Upper lobe of left lung (tissue), 6 donors: ENCODE results near the gene FDX1. TPM values are rescaled to one million over a fixed set of nuclear protein-coding genes. Genes with fewer than 3 reads are reported as not detected.

Source experiments
- ATAC-seq, 2 donors: fragments of 200-7000 bp; cut with Tn5 transposase; one replicate each; pipeline ENCODE4 v1.9.1; 2022; ENCODE audit warnings: mild to moderate bottlenecking in 2 of 2, moderate library complexity in 2 of 2; ENCODE audit not compliant: low FRiP score in 2 of 2
- DNase-seq, 2 donors: peaks; one replicate each; pipeline ENCODE4 v3.0.0-alpha.2; 2019 to 2020
- H3K27ac ChIP-seq, 4 donors: fragments of 200-600 bp; sonication (generic); one replicate each; pipeline ENCODE4 v1.5.1; 2016 to 2019
- H3K27me3 ChIP-seq, 4 donors: fragments of 200-600 bp; sonication (generic); one replicate each; pipeline ENCODE4 v1.5.1; 2017 to 2019
- H3K36me3 ChIP-seq, 4 donors: fragments of 200-600 bp; sonication (generic); one replicate each; pipeline ENCODE4 v1.5.1; 2016 to 2019
- H3K4me1 ChIP-seq, 4 donors: fragments of 200-600 bp; sonication (generic); one replicate each; pipeline ENCODE4 v1.5.1; 2018 to 2019
- H3K4me3 ChIP-seq, 4 donors: fragments of 200-600 bp; sonication (generic); one replicate each; pipeline ENCODE4 v1.5.1; 2017 to 2019; ENCODE audit warnings: mild to moderate bottlenecking in 2 of 4, moderate library complexity in 1 of 4
- H3K9me3 ChIP-seq, 4 donors: fragments of 200-600 bp; sonication (generic); one replicate each; pipeline ENCODE4 v1.5.1; 2018 to 2019
- CTCF ChIP-seq, 6 experiments: fragments of 450-650 bp in 4 of 6; fragments of 200-600 bp in 2 of 6; sonication (generic) in 2 of 6; IDR thresholded peaks; one replicate each; pipeline ENCODE4 v1.5.1; 2016 to 2019; ENCODE audit warnings: antibody characterized with exemption in 6 of 6
- EP300 ChIP-seq, 4 donors: sonication (generic); formaldehyde crosslinking; IDR thresholded peaks; one replicate each; pipeline ENCODE4 v1.5.1; 2017; ENCODE audit warnings: antibody characterized with exemption in 4 of 4, control low read depth in 2 of 4
- POLR2A ChIP-seq, 4 donors: fragments of 450-650 bp; IDR thresholded peaks; one replicate each; pipeline ENCODE4 v1.5.1; 2016 to 2017; ENCODE audit warnings: antibody characterized with exemption in 4 of 4, mild to moderate bottlenecking in 2 of 4
- POLR2AphosphoS5 ChIP-seq, 2 donors: sonication (generic); formaldehyde crosslinking; IDR thresholded peaks; one replicate each; pipeline ENCODE4 v1.5.1; 2017; ENCODE audit warnings: antibody characterized with exemption in 2 of 2
- WGBS, 2 donors: methylation state at CpG; one replicate each; pipeline ENCODE4 v1.1.5; 2017 to 2018; 5-methylcytosine and 5-hydroxymethylcytosine counted together
- total RNA-seq, 6 donors: library from RNA; depleted of rRNA in 4 of 6; stranded (reverse); fragments of >200 nt in 4 of 6; gene quantifications; one replicate each; pipeline versions ENCODE4 v1.1.0 to v1.2.1, GENCODE V29; 2016 to 2021
- donor health status: DM: no; HTN: no; CAD: no; lungs with moderate emphysema.
- donor health status: DM: no; HTN: yes; CAD: no; lungs with severe emphysema.

FDX1 gene
- total RNA-seq, 6 donors from 2014 or later: 14.7 to 26.0 (median 18.8) TPM

- Histone ChIP-seq H3K4me1 (no peaks in the 10 kb centered on the region), H3K27me3 (no peaks in the 10 kb centered on the region), H3K4me3 (no peak overlapping the region), H3K9me3 (no peaks in the 10 kb centered on the region), H3K36me3 (no peaks in the 10 kb centered on the region), H3K27ac (no peak overlapping the region)
- no peak for DNase-seq
- TF ChIP-seq CTCF (IDR thresholded peaks at IDR 0.05): no peak
- TF ChIP-seq EP300 (IDR thresholded peaks at IDR 0.05): no peak
- no peak for TF ChIP-seq POLR2AphosphoS5 (IDR thresholded peaks at IDR 0.05)
- TF ChIP-seq POLR2A (IDR thresholded peaks at IDR 0.05): no peak
- no peak for ATAC-seq
- WGBS, 2 donors: 49 to 67% methylated on average over 2 of the region's 2 CpGs
Measured at GRCh38 chr11:110488446-110488845, 58.7 kb downstream of the FDX1 start.

GRCh38 chr11:110490886-110491285 lies 61.1 kb downstream of the FDX1 start:
- peak; percentile 60 to 94 for ATAC-seq
- H3K27me3 ChIP-seq: no peaks in the 10 kb centered on the region
- H3K27ac ChIP-seq: no peak overlapping the region
- no peaks in the 10 kb centered on the region for H3K9me3 ChIP-seq
- WGBS, 2 donors: 76% methylated on average over 1 of the region's 1 CpG
- DNase-seq: no peak
- no peaks in the 10 kb centered on the region for H3K36me3 ChIP-seq
- H3K4me1 ChIP-seq: no peaks in the 10 kb centered on the region
- TF ChIP-seq CTCF (IDR thresholded peaks at IDR 0.05): no peak
- no peak for TF ChIP-seq POLR2A (IDR thresholded peaks at IDR 0.05)
- TF ChIP-seq POLR2AphosphoS5 (IDR thresholded peaks at IDR 0.05): no peak
- TF ChIP-seq EP300 (IDR thresholded peaks at IDR 0.05): no peak
- no peak overlapping the region for H3K4me3 ChIP-seq

GRCh38 chr11:110491577-110492320 lies 62.0 kb downstream of the FDX1 start:
- no peak overlapping the region for H3K27ac ChIP-seq
- peaks cover 0 to under 1% (median 0%) of the 10 kb centered on the region in 4 donors for H3K4me1 ChIP-seq
- no peak overlapping the region for H3K4me3 ChIP-seq
- 66 to 81% methylated on average over 7 of the region's 7 CpGs for WGBS, 2 donors
- H3K27me3 ChIP-seq: no peaks in the 10 kb centered on the region
- TF ChIP-seq POLR2AphosphoS5 (IDR thresholded peaks at IDR 0.05) (no peak), POLR2A (IDR thresholded peaks at IDR 0.05) (no peak), EP300 (IDR thresholded peaks at IDR 0.05) (no peak), CTCF (IDR thresholded peaks at IDR 0.05) (no peak)
- DNase-seq (no peak), ATAC-seq (peak; percentile 51 to 54)
- H3K9me3 ChIP-seq: no peaks in the 10 kb centered on the region
- H3K36me3 ChIP-seq: no peaks in the 10 kb centered on the region

- peaks cover 0 to 5% (median 0%) of the 10 kb centered on the region in 4 donors for H3K4me1 ChIP-seq
- no peaks in the 10 kb centered on the region for H3K9me3 ChIP-seq
- 57 to 60% methylated on average over 1 of the region's 1 CpG for WGBS, 2 donors
- ATAC-seq: no peak
- H3K4me3 ChIP-seq: no peak overlapping the region
- no peaks in the 10 kb centered on the region for H3K36me3 ChIP-seq
- no peak overlapping the region for H3K27ac ChIP-seq
- TF ChIP-seq POLR2AphosphoS5 (IDR thresholded peaks at IDR 0.05) (no peak), POLR2A (IDR thresholded peaks at IDR 0.05) (no peak), CTCF (IDR thresholded peaks at IDR 0.05) (no peak), EP300 (IDR thresholded peaks at IDR 0.05) (no peak)
- no peak for DNase-seq
- H3K27me3 ChIP-seq: no peaks in the 10 kb centered on the region
Measured at GRCh38 chr11:110492321-110492685, 62.6 kb downstream of the FDX1 start.

GRCh38 chr11:110493346-110493745 lies 63.6 kb downstream of the FDX1 start:
- ATAC-seq (no peak), DNase-seq (no peak)
- Histone ChIP-seq H3K27ac (no peak overlapping the region), H3K36me3 (no peaks in the 10 kb centered on the region), H3K4me1 (peaks cover 0 to 12% (median 7%) of the 10 kb centered on the region in 4 donors), H3K4me3 (no peak overlapping the region), H3K27me3 (no peaks in the 10 kb centered on the region), H3K9me3 (no peaks in the 10 kb centered on the region)
- TF ChIP-seq EP300 (IDR thresholded peaks at IDR 0.05) (no peak), POLR2AphosphoS5 (IDR thresholded peaks at IDR 0.05) (no peak)
- WGBS, 2 donors: 92 to 94% methylated on average over 2 of the region's 2 CpGs
